ENCODE results near the gene UBN2. TPM values are rescaled to one million over a fixed set of nuclear protein-coding genes. Genes with fewer than 3 reads are reported as not detected.

UBN2 gene
- polyA plus RNA-seq, 1 donor (not counting 4 experiments of a cell fraction or from before 2014, with no cell fraction given): 3.0 TPM

DNA sequence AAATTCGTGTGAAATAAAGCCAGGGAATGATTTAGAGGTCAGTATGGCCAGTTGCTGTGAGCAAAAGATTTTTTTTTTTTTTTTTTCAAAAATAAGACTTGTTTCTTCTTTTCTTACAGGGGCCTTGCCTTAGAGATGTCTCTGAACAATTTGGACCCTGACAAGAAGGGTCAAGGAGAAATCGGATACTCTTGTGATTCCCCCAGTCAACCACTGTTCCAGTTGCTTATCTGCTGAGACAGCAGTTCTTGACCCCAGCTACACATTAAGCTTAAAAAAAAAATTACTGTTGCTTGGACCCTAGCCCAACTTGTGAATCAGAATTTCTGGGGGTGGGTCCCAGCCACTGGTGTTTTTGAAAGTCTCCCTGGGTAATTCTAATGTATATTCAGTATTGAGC, 98.1 kb downstream of the UBN2 start:
- Histone ChIP-seq H3K4me3 (ENCODE audit: control insufficient read depth in 2 of 3, extremely low read depth in 1 of 3, insufficient read depth in 2 of 3, low read depth in 1 of 3, low read length in 3 of 3) (no peak overlapping the region), H4K20me1 (ENCODE audit: control insufficient read depth, extremely low read depth, insufficient read depth, low read length) (no peaks in the 10 kb centered on the region), H3K79me2 (ENCODE audit: control insufficient read depth, insufficient read depth, low read length) (no peaks in the 10 kb centered on the region), H3K9me1 (ENCODE audit: control insufficient read depth, extremely low read depth, insufficient read depth, low read length) (no peaks in the 10 kb centered on the region), H3K27ac (ENCODE audit: control insufficient read depth, insufficient read depth, low read length) (no peak overlapping the region), H3K36me3 (ENCODE audit: control insufficient read depth in 2 of 2, extremely low read depth in 1 of 2, insufficient read depth in 2 of 2, low read length in 2 of 2) (no peaks in the 10 kb centered on the region), H3K4me1 (ENCODE audit: control insufficient read depth, extremely low read depth, insufficient read depth, low read length) (no peaks in the 10 kb centered on the region), H2AFZ (ENCODE audit: control insufficient read depth, low read length) (no peak overlapping the region), H3K4me2 (ENCODE audit: control insufficient read depth, extremely low read depth, insufficient read depth, low read depth, low read length) (no peak overlapping the region), H3K9me3 (ENCODE audit: control insufficient read depth, low read depth, low read length) (no peaks in the 10 kb centered on the region), H3K27me3 (ENCODE audit: control insufficient read depth, extremely low read depth, insufficient read depth, low read length) (no peaks in the 10 kb centered on the region), H3K9ac (ENCODE audit: control insufficient read depth, extremely low read depth, insufficient read depth, low read length) (no peak overlapping the region)
- TF ChIP-seq CTCF (optimal IDR thresholded peaks at IDR 0.05 in 1 of 3, IDR thresholded peaks at IDR 0.05 in 1 of 3, conservative IDR thresholded peaks at IDR 0.05 in 1 of 3; ENCODE audit: extremely low read depth in 1 of 3, insufficient read depth in 2 of 3, low read length in 3 of 3): no peak
- no peak for TF ChIP-seq EZH2 (IDR thresholded peaks at IDR 0.05; ENCODE audit: low read length)
- dilution Hi-C loops (cut with MboI; ENCODE audit: extremely low pct_ligation_motif_present, low sequenced_read_pairs): no loop called here
- FAIRE-seq: no peak
- no peak for DNase-seq (ENCODE audit: low read depth, low spot score)

- dilution Hi-C loops (cut with MboI; ENCODE audit: extremely low pct_ligation_motif_present, low sequenced_read_pairs): no loop called here
- Histone ChIP-seq H3K4me2 (ENCODE audit: control insufficient read depth, extremely low read depth, insufficient read depth, low read depth, low read length) (no peak overlapping the region), H3K4me1 (ENCODE audit: control insufficient read depth, extremely low read depth, insufficient read depth, low read length) (no peaks in the 10 kb centered on the region), H3K36me3 (ENCODE audit: control insufficient read depth in 2 of 2, extremely low read depth in 1 of 2, insufficient read depth in 2 of 2, low read length in 2 of 2) (no peaks in the 10 kb centered on the region), H3K4me3 (ENCODE audit: control insufficient read depth in 2 of 3, extremely low read depth in 1 of 3, insufficient read depth in 2 of 3, low read depth in 1 of 3, low read length in 3 of 3) (no peak overlapping the region), H3K27ac (ENCODE audit: control insufficient read depth, insufficient read depth, low read length) (no peak overlapping the region), H3K27me3 (ENCODE audit: control insufficient read depth, extremely low read depth, insufficient read depth, low read length) (no peaks in the 10 kb centered on the region), H3K9me1 (ENCODE audit: control insufficient read depth, extremely low read depth, insufficient read depth, low read length) (no peaks in the 10 kb centered on the region), H3K79me2 (ENCODE audit: control insufficient read depth, insufficient read depth, low read length) (no peaks in the 10 kb centered on the region), H4K20me1 (ENCODE audit: control insufficient read depth, extremely low read depth, insufficient read depth, low read length) (no peaks in the 10 kb centered on the region), H3K9me3 (ENCODE audit: control insufficient read depth, low read depth, low read length) (no peaks in the 10 kb centered on the region), H2AFZ (ENCODE audit: control insufficient read depth, low read length) (no peak overlapping the region), H3K9ac (ENCODE audit: control insufficient read depth, extremely low read depth, insufficient read depth, low read length) (no peak overlapping the region)
- FAIRE-seq (no peak), DNase-seq (ENCODE audit: low read depth, low spot score) (no peak)
- no peak for TF ChIP-seq CTCF (optimal IDR thresholded peaks at IDR 0.05 in 1 of 3, IDR thresholded peaks at IDR 0.05 in 1 of 3, conservative IDR thresholded peaks at IDR 0.05 in 1 of 3; ENCODE audit: extremely low read depth in 1 of 3, insufficient read depth in 2 of 3, low read length in 3 of 3)
- TF ChIP-seq EZH2 (IDR thresholded peaks at IDR 0.05; ENCODE audit: low read length): no peak
These were observed 99.4 kb downstream of the UBN2 start for GRCh38 chr7:139330333-139331030.

Data from keratinocyte (primary cell).